ENCODE data around the gene KRTAP6-1.

The KRTAP6-1 gene

DNA sequence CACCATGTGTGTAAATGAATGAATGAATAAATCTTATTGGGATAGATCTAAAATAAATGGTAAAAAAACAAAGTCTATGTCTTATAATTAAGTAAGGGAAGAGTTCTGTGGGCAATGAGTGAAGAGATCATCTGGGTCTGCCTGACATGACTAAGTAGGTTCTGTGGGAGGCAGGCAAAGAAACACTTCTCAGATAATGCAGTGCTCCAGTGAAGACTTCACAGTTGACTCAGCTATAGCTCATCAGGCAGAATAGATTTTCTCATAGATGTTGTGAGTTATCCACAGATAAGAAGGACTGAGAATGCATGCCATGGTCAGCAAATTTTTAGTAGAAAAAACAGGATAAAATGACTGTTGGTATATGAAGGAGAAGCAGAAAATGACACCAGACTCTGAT is 36.0 kb downstream of the KRTAP6-1 start:
- DNase-seq (ENCODE audit: low read depth in 2 of 2): no peak

GRCh38 chr21:30567617-30568016 is 46.1 kb downstream of the KRTAP6-1 start:
- no peak for DNase-seq (ENCODE audit: low read depth in 2 of 2)

DNA sequence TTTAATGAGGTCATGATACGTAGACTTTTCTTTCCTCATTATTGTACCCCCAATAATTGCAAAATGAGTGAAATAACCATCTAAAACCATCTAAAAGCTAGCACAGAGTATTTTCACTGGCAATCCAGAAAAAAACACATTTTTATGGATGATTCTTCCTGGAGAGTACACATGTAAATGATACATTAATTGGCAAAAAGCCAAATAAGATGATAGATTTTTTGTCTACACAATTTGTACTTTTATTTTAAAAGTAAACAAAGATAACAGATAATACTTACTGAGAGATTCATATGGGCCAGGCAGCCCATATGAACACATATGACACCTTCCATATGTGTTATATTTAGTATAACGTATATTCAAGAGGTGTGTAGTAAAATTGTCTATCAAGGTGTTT is 50.1 kb downstream of the KRTAP6-1 start:
- DNase-seq (ENCODE audit: low read depth in 2 of 2): no peak
